ENCODE measurements around the gene CYP4F22.
A peak's percentile ranks its signal among the peaks of the same experiment; 100 is the strongest.

CYP4F22 gene

GRCh38 chr19:15536350-15536749 lies 28.0 kb downstream of the CYP4F22 start:
- no peak overlapping the region for H3K4me3 ChIP-seq (ENCODE audit: low read depth, low read length)

GRCh38 chr19:15538774-15539173 lies 30.4 kb downstream of the CYP4F22 start:
- H3K4me3 ChIP-seq (ENCODE audit: low read depth, low read length) = no peak overlapping the region
- no peaks in the 10 kb centered on the region for H3K4me1 ChIP-seq (ENCODE audit: control insufficient read depth, insufficient read depth, low read length, unreplicated experiment)
- no peak overlapping the region for H3K27ac ChIP-seq (ENCODE audit: low read depth, low read length)
- H3K36me3 ChIP-seq (ENCODE audit: insufficient read depth, low read length) = no peaks in the 10 kb centered on the region
- peaks cover 6% of the 10 kb centered on the region; the same call in 1 of the 2 replicates for H3K27me3 ChIP-seq (ENCODE audit: insufficient read depth, low read length)
- H3K79me2 ChIP-seq (ENCODE audit: control insufficient read depth, insufficient read depth, low read length, unreplicated experiment) = no peaks in the 10 kb centered on the region
- no peak overlapping the region for H2AFZ ChIP-seq (ENCODE audit: low read length, unreplicated experiment)

More at GRCh38 chr19:15536350-15536749, 28.0 kb downstream of the CYP4F22 start:
- H2AFZ ChIP-seq (ENCODE audit: low read length, unreplicated experiment) = no peak overlapping the region
- H3K27me3 ChIP-seq (ENCODE audit: insufficient read depth, low read length) = peaks cover 6% of the 10 kb centered on the region; the same call in 1 of the 2 replicates
- no peaks in the 10 kb centered on the region for H3K36me3 ChIP-seq (ENCODE audit: insufficient read depth, low read length)
- no peak overlapping the region for H3K27ac ChIP-seq (ENCODE audit: low read depth, low read length)
- H3K79me2 ChIP-seq (ENCODE audit: control insufficient read depth, insufficient read depth, low read length, unreplicated experiment) = no peaks in the 10 kb centered on the region
- H3K4me1 ChIP-seq (ENCODE audit: control insufficient read depth, insufficient read depth, low read length, unreplicated experiment) = no peaks in the 10 kb centered on the region

- Histone ChIP-seq H3K36me3 (ENCODE audit: insufficient read depth, low read length) (no peaks in the 10 kb centered on the region), H3K27ac (ENCODE audit: low read depth, low read length) (no peak overlapping the region), H3K4me1 (ENCODE audit: control insufficient read depth, insufficient read depth, low read length, unreplicated experiment) (no peaks in the 10 kb centered on the region), H3K4me3 (ENCODE audit: low read depth, low read length) (no peak overlapping the region), H2AFZ (ENCODE audit: low read length, unreplicated experiment) (no peak overlapping the region), H3K79me2 (ENCODE audit: control insufficient read depth, insufficient read depth, low read length, unreplicated experiment) (no peaks in the 10 kb centered on the region), H3K27me3 (ENCODE audit: insufficient read depth, low read length) (peaks cover 14% of the 10 kb centered on the region; the same call in 1 of the 2 replicates)
Observed at GRCh38 chr19:15539638-15540037, 31.3 kb downstream of the CYP4F22 start.

GRCh38 chr19:15540435-15540834 lies 32.1 kb downstream of the CYP4F22 start:
- H2AFZ ChIP-seq (ENCODE audit: low read length, unreplicated experiment) = no peak overlapping the region
- no peaks in the 10 kb centered on the region for H3K36me3 ChIP-seq (ENCODE audit: insufficient read depth, low read length)

GRCh38 chr19:15544283-15544682 lies 36.0 kb downstream of the CYP4F22 start:
- Histone ChIP-seq H3K4me3 (ENCODE audit: low read depth, low read length) (no peak overlapping the region), H3K36me3 (ENCODE audit: insufficient read depth, low read length) (no peaks in the 10 kb centered on the region), H3K27ac (ENCODE audit: low read depth, low read length) (no peak overlapping the region), H3K4me1 (ENCODE audit: control insufficient read depth, insufficient read depth, low read length, unreplicated experiment) (no peaks in the 10 kb centered on the region), H3K27me3 (ENCODE audit: insufficient read depth, low read length) (peaks cover 8% of the 10 kb centered on the region; the same call in 1 of the 2 replicates), H3K79me2 (ENCODE audit: control insufficient read depth, insufficient read depth, low read length, unreplicated experiment) (no peaks in the 10 kb centered on the region), H2AFZ (ENCODE audit: low read length, unreplicated experiment) (no peak overlapping the region)

More at GRCh38 chr19:15540435-15540834, 32.1 kb downstream of the CYP4F22 start:
- Histone ChIP-seq H3K4me3 (ENCODE audit: low read depth, low read length) (no peak overlapping the region), H3K79me2 (ENCODE audit: control insufficient read depth, insufficient read depth, low read length, unreplicated experiment) (no peaks in the 10 kb centered on the region), H3K27ac (ENCODE audit: low read depth, low read length) (no peak overlapping the region), H3K4me1 (ENCODE audit: control insufficient read depth, insufficient read depth, low read length, unreplicated experiment) (no peaks in the 10 kb centered on the region), H3K27me3 (ENCODE audit: insufficient read depth, low read length) (peaks cover 8% of the 10 kb centered on the region; the same call in 1 of the 2 replicates)

- no peaks in the 10 kb centered on the region for H3K79me2 ChIP-seq (ENCODE audit: control insufficient read depth, insufficient read depth, low read length, unreplicated experiment)
- no peak overlapping the region for H2AFZ ChIP-seq (ENCODE audit: low read length, unreplicated experiment)
- no peaks in the 10 kb centered on the region for H3K4me1 ChIP-seq (ENCODE audit: control insufficient read depth, insufficient read depth, low read length, unreplicated experiment)
- H3K27me3 ChIP-seq (ENCODE audit: insufficient read depth, low read length) = peaks cover 8% of the 10 kb centered on the region; the same call in 1 of the 2 replicates
- H3K36me3 ChIP-seq (ENCODE audit: insufficient read depth, low read length) = no peaks in the 10 kb centered on the region
- H3K4me3 ChIP-seq (ENCODE audit: low read depth, low read length) = no peak overlapping the region
- no peak overlapping the region for H3K27ac ChIP-seq (ENCODE audit: low read depth, low read length)
Observed at GRCh38 chr19:15544970-15545369, 36.6 kb downstream of the CYP4F22 start.

GRCh38 chr19:15548648-15549047 lies 40.3 kb downstream of the CYP4F22 start:
- Histone ChIP-seq H3K36me3 (ENCODE audit: insufficient read depth, low read length) (no peaks in the 10 kb centered on the region), H3K4me3 (ENCODE audit: low read depth, low read length) (no peak overlapping the region), H3K27ac (ENCODE audit: low read depth, low read length) (no peak overlapping the region), H2AFZ (ENCODE audit: low read length, unreplicated experiment) (no peak overlapping the region), H3K79me2 (ENCODE audit: control insufficient read depth, insufficient read depth, low read length, unreplicated experiment) (no peaks in the 10 kb centered on the region), H3K27me3 (ENCODE audit: insufficient read depth, low read length) (peaks cover 8% of the 10 kb centered on the region; the same call in 1 of the 2 replicates), H3K4me1 (ENCODE audit: control insufficient read depth, insufficient read depth, low read length, unreplicated experiment) (no peaks in the 10 kb centered on the region)

GRCh38 chr19:15549581-15549980 lies 41.3 kb downstream of the CYP4F22 start:
- no peaks in the 10 kb centered on the region for H3K27me3 ChIP-seq (ENCODE audit: insufficient read depth, low read length)
- no peak overlapping the region for H3K4me3 ChIP-seq (ENCODE audit: low read depth, low read length)
- H3K27ac ChIP-seq (ENCODE audit: low read depth, low read length) = no peak overlapping the region
- H2AFZ ChIP-seq (ENCODE audit: low read length, unreplicated experiment) = no peak overlapping the region
- no peaks in the 10 kb centered on the region for H3K79me2 ChIP-seq (ENCODE audit: control insufficient read depth, insufficient read depth, low read length, unreplicated experiment)
- H3K36me3 ChIP-seq (ENCODE audit: insufficient read depth, low read length) = no peaks in the 10 kb centered on the region
- no peaks in the 10 kb centered on the region for H3K4me1 ChIP-seq (ENCODE audit: control insufficient read depth, insufficient read depth, low read length, unreplicated experiment)

GRCh38 chr19:15550273-15550672 lies 41.9 kb downstream of the CYP4F22 start:
- H3K36me3 ChIP-seq (ENCODE audit: insufficient read depth, low read length) = no peaks in the 10 kb centered on the region
- H2AFZ ChIP-seq (ENCODE audit: low read length, unreplicated experiment) = no peak overlapping the region
- H3K27ac ChIP-seq (ENCODE audit: low read depth, low read length) = no peak overlapping the region
- no peaks in the 10 kb centered on the region for H3K4me1 ChIP-seq (ENCODE audit: control insufficient read depth, insufficient read depth, low read length, unreplicated experiment)
- H3K4me3 ChIP-seq (ENCODE audit: low read depth, low read length) = no peak overlapping the region
- H3K27me3 ChIP-seq (ENCODE audit: insufficient read depth, low read length) = no peaks in the 10 kb centered on the region
- H3K79me2 ChIP-seq (ENCODE audit: control insufficient read depth, insufficient read depth, low read length, unreplicated experiment) = no peaks in the 10 kb centered on the region

- Histone ChIP-seq H3K79me2 (ENCODE audit: control insufficient read depth, insufficient read depth, low read length, unreplicated experiment) (no peaks in the 10 kb centered on the region), H3K4me3 (ENCODE audit: low read depth, low read length) (peak overlapping the region; percentile 61)
Observed at GRCh38 chr19:15550929-15551292, 42.6 kb downstream of the CYP4F22 start.

GRCh38 chr19:15551293-15552004 lies 43.1 kb downstream of the CYP4F22 start:
- no peak overlapping the region for H3K27ac ChIP-seq (ENCODE audit: low read depth, low read length)
- H3K79me2 ChIP-seq (ENCODE audit: control insufficient read depth, insufficient read depth, low read length, unreplicated experiment) = no peaks in the 10 kb centered on the region
- H2AFZ ChIP-seq (ENCODE audit: low read length, unreplicated experiment) = peak overlapping the region; percentile 36
- peak overlapping the region; percentile 61 for H3K4me3 ChIP-seq (ENCODE audit: low read depth, low read length)
- no peaks in the 10 kb centered on the region for H3K27me3 ChIP-seq (ENCODE audit: insufficient read depth, low read length)
- H3K36me3 ChIP-seq (ENCODE audit: insufficient read depth, low read length) = no peaks in the 10 kb centered on the region
- H3K4me1 ChIP-seq (ENCODE audit: control insufficient read depth, insufficient read depth, low read length, unreplicated experiment) = no peaks in the 10 kb centered on the region

More at GRCh38 chr19:15550929-15551292, 42.6 kb downstream of the CYP4F22 start:
- Histone ChIP-seq H3K4me1 (ENCODE audit: control insufficient read depth, insufficient read depth, low read length, unreplicated experiment) (no peaks in the 10 kb centered on the region), H3K27me3 (ENCODE audit: insufficient read depth, low read length) (no peaks in the 10 kb centered on the region), H3K27ac (ENCODE audit: low read depth, low read length) (no peak overlapping the region), H2AFZ (ENCODE audit: low read length, unreplicated experiment) (peak overlapping the region; percentile 36), H3K36me3 (ENCODE audit: insufficient read depth, low read length) (no peaks in the 10 kb centered on the region)

Measured in ACC112 (cell line).